Endothelial cell of umbilical vein (primary cell): Measurements from ENCODE around the gene DAB2IP. TPM values are rescaled to one million over a fixed set of nuclear protein-coding genes. Genes with fewer than 3 reads are reported as not detected.

ENCODE experiments used
- BruUV-seq: library from RNA; stranded (reverse); fragments of 400-500 nt; replicated peaks from 2 replicates; lab custom pipeline; 2021; lab: Mats Ljungman, UMichigan
- CTCF ChIA-PET: fragments of 300-600, 350-600 bp; sonication (Branson Sonifier 250); formaldehyde crosslinking; loops from one replicate; lab custom pipeline; 2021; ENCODE audit warnings: antibody characterized with exemption, inconsistent platforms; lab: Charles Lee
- POLR2A ChIA-PET: fragments of 300-600, 350-600 bp; sonication (Branson Sonifier 250); formaldehyde crosslinking; loops from one replicate; lab custom pipeline; 2021; ENCODE audit warnings: antibody characterized with exemption, inconsistent platforms; lab: Charles Lee
- DNase-seq: peaks from one replicate; pipeline ENCODE4 v3.0.0-alpha.2; 2011; ENCODE audit warnings: low read depth, low spot score
- FAIRE-seq: peaks from 2 replicates; lab custom pipeline; 2011; peaks lifted over from hg19 to GRCh38; lab: Jason Lieb, UNC
- H2AFZ ChIP-seq: 2 replicates; pipeline ENCODE4 v1.6.0; 2012; ENCODE audit warnings: low read depth, low read length, control low read depth, inconsistent platforms
- H3K27ac ChIP-seq: 2 replicates; pipeline ENCODE4 v1.5.1; 2011; ENCODE audit warnings: low read depth, mild to moderate bottlenecking, control low read depth, low read length, moderate library complexity; ENCODE audit not compliant: insufficient read depth
- H3K27me3 ChIP-seq, 2 experiments: 2 replicates each; pipeline versions ENCODE4 v1.6.0 to v1.6.1; 2011; ENCODE audit warnings: low read length in 2 of 2, mixed read lengths in 1 of 2; ENCODE audit not compliant: control insufficient read depth in 2 of 2, insufficient read depth in 2 of 2
- H3K36me3 ChIP-seq, 2 experiments: 2 replicates in 1 of 2; 3 replicates in 1 of 2; pipeline ENCODE4 v1.5.1; 2011; ENCODE audit warnings: low read length in 2 of 2, mild to moderate bottlenecking in 1 of 2, moderate library complexity in 1 of 2; ENCODE audit not compliant: control insufficient read depth in 2 of 2, insufficient read depth in 2 of 2; ENCODE audit errors: extremely low read depth in 1 of 2
- H3K4me1 ChIP-seq: 3 replicates; pipeline ENCODE4 v1.5.1; 2011; ENCODE audit warnings: mild to moderate bottlenecking, low read length; ENCODE audit not compliant: control insufficient read depth, insufficient read depth; ENCODE audit errors: extremely low read depth
- H3K4me2 ChIP-seq: 2 replicates; pipeline ENCODE4 v1.6.1; 2011; ENCODE audit warnings: low read length, control low read depth, mixed read lengths; ENCODE audit not compliant: insufficient read depth
- H3K4me3 ChIP-seq, 3 experiments: fragments of 200-600 bp in 1 of 3; sonication (generic), shearing (Covaris generic) in 1 of 3; replicated peaks in 1 of 3; 2 replicates each; pipeline ENCODE4 v1.5.1; 2011 to 2016; ENCODE audit warnings: control low read depth in 3 of 3, low read length in 3 of 3, mild to moderate bottlenecking in 2 of 3, inconsistent platforms in 1 of 3, low read depth in 1 of 3, moderate library complexity in 1 of 3; ENCODE audit not compliant: insufficient read depth in 1 of 3
- H3K79me2 ChIP-seq: 2 replicates; pipeline ENCODE4 v1.6.0; 2012; ENCODE audit warnings: low read length, inconsistent platforms; ENCODE audit not compliant: control insufficient read depth, insufficient read depth
- H3K9ac ChIP-seq: replicated peaks from 2 replicates; pipeline ENCODE3; 2011; ENCODE audit warnings: low read length, control low read depth; ENCODE audit not compliant: insufficient read depth; ENCODE audit errors: extremely low read depth
- H3K9me1 ChIP-seq: replicated peaks from 3 replicates; pipeline ENCODE4 v1.6.0; 2011; ENCODE audit warnings: mild to moderate bottlenecking, low read length; ENCODE audit not compliant: control insufficient read depth, insufficient read depth; ENCODE audit errors: extremely low read depth
- H3K9me3 ChIP-seq: replicated peaks from 2 replicates; pipeline ENCODE4 v1.5.1; 2012; ENCODE audit warnings: low read length, inconsistent platforms; ENCODE audit not compliant: control insufficient read depth, insufficient read depth
- H4K20me1 ChIP-seq: replicated peaks from 2 replicates; pipeline ENCODE3; 2011; ENCODE audit warnings: mild to moderate bottlenecking, low read length; ENCODE audit not compliant: control insufficient read depth, insufficient read depth; ENCODE audit errors: extremely low read depth
- EZH2 ChIP-seq: IDR thresholded peaks from 2 replicates; pipeline ENCODE4 v1.6.1; 2012; ENCODE audit warnings: borderline replicate concordance, low read depth, mild to moderate bottlenecking, moderate library complexity, low read length, inconsistent platforms; ENCODE audit not compliant: severe bottlenecking
- FOS ChIP-seq: IDR thresholded peaks from 2 replicates; pipeline ENCODE4 v1.6.1; 2011; ENCODE audit warnings: mild to moderate bottlenecking, low read length, moderate library complexity, borderline replicate concordance; ENCODE audit not compliant: insufficient read depth
- GATA2 ChIP-seq: IDR thresholded peaks from 2 replicates; pipeline ENCODE4 v1.7.0; 2011; ENCODE audit warnings: low read depth, mild to moderate bottlenecking, moderate library complexity, mixed read lengths, low read length; ENCODE audit not compliant: insufficient read length, insufficient read depth
- JUN ChIP-seq: IDR thresholded peaks from 2 replicates; pipeline ENCODE4 v1.6.1; 2011; ENCODE audit warnings: borderline replicate concordance, low read depth; ENCODE audit not compliant: insufficient read length, insufficient read depth
- MYC ChIP-seq: IDR thresholded peaks from one replicate; pipeline ENCODE4 v1.6.1; 2011; ENCODE audit warnings: mild to moderate bottlenecking, low read depth, low read length
- POLR2A ChIP-seq: IDR thresholded peaks from 2 replicates; pipeline ENCODE4 v1.6.1; 2012; ENCODE audit warnings: low read depth, mild to moderate bottlenecking, control low read depth, low read length
- POLR2AphosphoS5 ChIP-seq: IDR thresholded peaks from 2 replicates; pipeline ENCODE4 v1.6.1; 2012; ENCODE audit warnings: low read depth, mild to moderate bottlenecking, control low read depth, low read length, moderate library complexity; ENCODE audit not compliant: insufficient read depth
- dilution Hi-C: fragments of 300-500 bp; cut with MboI; formaldehyde crosslinking; loops from one replicate; pipeline ENCODE4 v1.15.0; 2019; ENCODE audit warnings: low sequenced_read_pairs; ENCODE audit not compliant: extremely low pct_ligation_motif_present
- intact Hi-C: fragments of 100-400 bp; cut with micrococcal nuclease; formaldehyde crosslinking; loops from one replicate; pipeline ENCODE4 v1.10.0; 2022
- polyA plus RNA-seq, 4 experiments: library from polyadenylated mRNA; depleted of rRNA in 3 of 4; stranded (reverse) in 3 of 4; unstranded in 1 of 4; fragments of >200 nt; gene quantifications; 2 replicates each; pipeline versions ENCODE4 v1.2.1 to v1.2.3, GENCODE V29; 2011 to 2012; ENCODE audit warnings: missing spikeins in 1 of 4
- total RNA-seq: library from RNA; stranded (reverse); gene quantifications from 2 replicates; pipeline ENCODE4 v1.2.3, GENCODE V29; 2021
- TF ChIP-seq, protein P1 (sequence below): IDR thresholded peaks from 2 replicates; pipeline ENCODE4 v1.6.1; 2011; ENCODE audit not compliant: insufficient read depth, insufficient read length
- TF ChIP-seq, protein P2 (sequence below), 2 donors: IDR thresholded peaks; 1 replicate in 1 of 2; 2 replicates in 1 of 2; pipeline ENCODE4 v1.5.1; 2011; ENCODE audit warnings: low read length in 2 of 2, mild to moderate bottlenecking in 2 of 2, moderate library complexity in 2 of 2, control low read depth in 1 of 2, inconsistent platforms in 1 of 2, low read depth in 1 of 2; ENCODE audit not compliant: insufficient read depth in 1 of 2; ENCODE audit errors: extremely low read depth in 1 of 2

The DAB2IP gene
- total and polyA plus RNA-seq, 2 donors (not counting 3 experiments of a cell fraction or from before 2014, with no cell fraction given), result 29.2 to 53.6 TPM

DNA sequence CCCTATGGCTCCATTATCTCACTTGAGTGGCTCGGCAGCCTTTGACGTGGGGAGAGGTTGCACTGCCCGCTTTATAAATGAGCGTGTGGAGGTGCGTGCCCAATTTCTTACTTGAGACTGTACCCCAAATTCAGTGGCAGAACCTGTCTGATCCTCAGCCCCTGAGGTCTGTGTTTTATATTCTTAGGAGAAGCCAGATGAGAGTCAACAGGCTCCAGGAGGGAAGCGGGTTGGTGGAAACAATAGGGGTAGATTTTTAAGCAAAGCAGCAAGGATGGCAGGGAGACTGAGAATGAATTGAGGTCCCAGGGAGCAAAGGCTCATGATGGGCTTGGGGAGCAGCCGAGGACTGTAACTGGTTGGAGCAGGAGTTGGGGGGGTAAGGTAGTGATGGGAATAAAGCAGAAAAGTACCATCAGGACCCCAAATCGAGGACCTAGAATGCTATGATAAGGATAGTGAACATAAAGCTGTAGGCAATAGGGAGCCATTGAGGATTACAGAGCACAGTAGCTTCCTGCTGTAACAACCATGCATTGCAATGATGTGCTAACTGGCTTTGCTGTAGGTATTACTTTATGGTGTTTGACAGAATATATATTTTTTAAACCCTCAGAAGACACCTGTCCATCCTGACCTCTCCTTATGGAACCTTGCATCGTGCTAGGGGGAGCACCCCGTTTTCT lies 43.1 kb upstream of the DAB2IP start:
- Histone ChIP-seq H3K36me3 (no peaks in the 10 kb centered on the region), H3K4me1 (peaks cover 5% of the 10 kb centered on the region), H3K4me3 (no peak overlapping the region), H3K27me3 (peaks cover 0 to 10% of the 10 kb centered on the region in 2 experiments), H2AFZ (no peak overlapping the region), H4K20me1 (no peaks in the 10 kb centered on the region), H3K27ac (no peak overlapping the region), H3K9me3 (no peaks in the 10 kb centered on the region), H3K9ac (no peak overlapping the region), H3K9me1 (no peaks in the 10 kb centered on the region), H3K4me2 (no peak overlapping the region), H3K79me2 (no peaks in the 10 kb centered on the region)
- dilution Hi-C loops, result no loop called here
- no peak for FAIRE-seq
- no peak for DNase-seq
- intact Hi-C loops, result no loop called here
- no TSS peak for BruUV-seq
- CTCF ChIA-PET, result no interaction called here
- TF ChIP-seq GATA2 (no peak), POLR2A (no peak), MYC (no peak), JUN (no peak), POLR2AphosphoS5 (no peak), FOS (no peak), EZH2 (no peak)
- TF ChIP-seq, protein P1, sequence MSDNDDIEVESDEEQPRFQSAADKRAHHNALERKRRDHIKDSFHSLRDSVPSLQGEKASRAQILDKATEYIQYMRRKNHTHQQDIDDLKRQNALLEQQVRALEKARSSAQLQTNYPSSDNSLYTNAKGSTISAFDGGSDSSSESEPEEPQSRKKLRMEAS, result no peak
- TF ChIP-seq, protein P2, sequence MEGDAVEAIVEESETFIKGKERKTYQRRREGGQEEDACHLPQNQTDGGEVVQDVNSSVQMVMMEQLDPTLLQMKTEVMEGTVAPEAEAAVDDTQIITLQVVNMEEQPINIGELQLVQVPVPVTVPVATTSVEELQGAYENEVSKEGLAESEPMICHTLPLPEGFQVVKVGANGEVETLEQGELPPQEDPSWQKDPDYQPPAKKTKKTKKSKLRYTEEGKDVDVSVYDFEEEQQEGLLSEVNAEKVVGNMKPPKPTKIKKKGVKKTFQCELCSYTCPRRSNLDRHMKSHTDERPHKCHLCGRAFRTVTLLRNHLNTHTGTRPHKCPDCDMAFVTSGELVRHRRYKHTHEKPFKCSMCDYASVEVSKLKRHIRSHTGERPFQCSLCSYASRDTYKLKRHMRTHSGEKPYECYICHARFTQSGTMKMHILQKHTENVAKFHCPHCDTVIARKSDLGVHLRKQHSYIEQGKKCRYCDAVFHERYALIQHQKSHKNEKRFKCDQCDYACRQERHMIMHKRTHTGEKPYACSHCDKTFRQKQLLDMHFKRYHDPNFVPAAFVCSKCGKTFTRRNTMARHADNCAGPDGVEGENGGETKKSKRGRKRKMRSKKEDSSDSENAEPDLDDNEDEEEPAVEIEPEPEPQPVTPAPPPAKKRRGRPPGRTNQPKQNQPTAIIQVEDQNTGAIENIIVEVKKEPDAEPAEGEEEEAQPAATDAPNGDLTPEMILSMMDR (IDR thresholded peaks at IDR 0.05; ENCODE audit: extremely low read depth in 1 of 2, insufficient read depth in 1 of 2, low read depth in 1 of 2, low read length in 2 of 2), result no peak
- POLR2A ChIA-PET, result no interaction called here
